Ammon's horn (tissue), 1 donor: ENCODE data around the gene EXOC2.
"Not testable (repeated sequence)": the region's sequence is repeated elsewhere in the genome, so short reads cannot be mapped to it uniquely, and the experiment has no call there.

Experiments
- DNase-seq: peaks from one replicate; pipeline ENCODE4 v3.0.0-alpha.2; 2016; ENCODE audit warnings: low spot score

EXOC2 gene

DNA sequence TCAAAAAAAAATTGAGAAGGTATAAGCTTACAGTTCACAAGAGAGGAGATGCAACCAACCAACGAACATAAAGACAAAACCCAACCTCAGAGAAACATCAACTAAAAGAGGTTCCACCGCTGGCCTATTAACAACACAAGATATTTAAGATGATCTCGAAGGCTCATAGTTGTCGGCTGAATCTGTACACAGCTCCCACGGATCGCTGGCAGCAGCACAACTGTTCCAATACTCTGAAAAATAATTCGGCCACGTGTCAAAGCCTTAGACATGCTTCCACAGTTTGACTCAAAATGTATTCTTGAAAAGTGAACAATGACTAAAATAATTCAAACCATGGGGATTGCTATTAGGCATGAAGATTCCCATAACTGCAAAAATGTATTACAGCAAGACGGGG lies 13.7 kb downstream of the EXOC2 start:
- DNase-seq = no peak

DNA sequence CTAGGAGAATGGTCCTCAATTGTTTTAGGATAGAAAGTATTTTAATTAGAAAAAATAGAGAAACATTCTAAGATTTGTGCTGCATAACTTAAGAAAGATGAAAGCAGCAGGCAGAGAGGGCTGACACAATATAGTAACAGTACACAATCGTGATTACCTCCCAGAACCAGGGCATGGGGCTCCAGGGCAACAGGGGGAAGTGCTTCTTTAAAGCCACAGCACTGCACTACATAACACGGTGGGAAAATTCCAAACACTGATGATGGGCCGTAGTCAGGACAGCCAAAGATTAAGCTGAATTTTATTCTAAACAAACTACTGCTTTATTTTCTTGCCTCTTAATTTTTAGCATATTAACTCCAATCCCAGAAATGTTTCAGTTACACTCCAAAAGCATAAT lies 14.4 kb downstream of the EXOC2 start:
- DNase-seq = no peak

DNA sequence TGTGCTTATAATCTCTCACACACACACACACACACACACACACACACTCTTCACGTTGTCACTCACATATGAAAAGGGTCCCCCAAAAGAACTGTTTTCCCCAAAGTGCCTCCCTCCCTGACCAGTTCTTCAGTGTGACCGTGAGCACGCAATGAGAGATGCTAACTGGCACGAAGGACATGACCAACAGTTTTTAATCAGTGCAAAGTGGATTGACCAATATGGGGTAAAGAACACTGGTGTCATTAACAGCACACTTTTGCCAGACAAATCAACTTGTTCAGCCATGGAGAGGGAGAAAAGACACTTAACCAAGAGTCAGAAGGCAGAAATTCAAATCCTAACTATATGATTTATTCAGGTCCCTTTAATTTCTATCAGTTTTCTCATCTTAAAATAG lies 15.0 kb downstream of the EXOC2 start:
- DNase-seq = no peak

DNA sequence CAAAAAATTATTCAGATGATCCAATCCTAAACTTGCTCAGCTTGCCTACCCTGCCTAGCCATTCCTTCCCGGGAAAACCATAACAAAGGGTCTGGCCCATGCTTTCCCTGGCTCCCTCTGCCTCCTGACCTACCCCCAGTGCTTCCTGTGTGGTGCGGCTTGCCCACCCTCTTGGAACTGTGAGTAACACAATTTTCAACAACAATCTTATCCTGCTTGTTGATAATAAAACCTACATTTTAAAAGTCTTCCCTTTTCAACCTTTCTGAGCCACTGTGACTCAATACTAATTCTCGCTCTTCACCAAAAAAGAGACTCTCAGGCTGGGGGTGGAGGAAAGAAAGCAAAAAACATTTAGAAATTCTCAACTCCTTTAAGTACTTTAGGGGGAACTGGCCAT lies 18.0 kb downstream of the EXOC2 start:
- DNase-seq = no peak

DNA sequence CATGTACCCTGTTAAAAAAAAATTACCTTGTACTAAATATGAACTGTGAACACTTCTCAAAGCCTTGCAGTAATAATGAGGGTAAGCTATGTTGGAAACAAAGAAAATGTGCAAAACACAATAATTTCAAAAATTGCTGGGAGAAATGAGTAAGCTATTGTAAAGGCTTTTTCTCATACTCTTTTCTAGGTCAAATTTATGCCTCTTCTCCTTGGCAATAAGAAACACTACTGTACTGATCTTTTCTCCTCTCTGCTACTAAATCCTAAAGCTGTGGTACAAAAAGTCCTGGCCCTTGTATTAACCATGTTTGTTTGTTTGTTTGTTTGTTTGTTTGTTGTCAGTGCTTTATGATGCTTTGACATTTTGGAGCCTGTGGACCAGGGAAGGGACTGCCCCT lies 18.5 kb downstream of the EXOC2 start:
- DNase-seq = no peak

DNA sequence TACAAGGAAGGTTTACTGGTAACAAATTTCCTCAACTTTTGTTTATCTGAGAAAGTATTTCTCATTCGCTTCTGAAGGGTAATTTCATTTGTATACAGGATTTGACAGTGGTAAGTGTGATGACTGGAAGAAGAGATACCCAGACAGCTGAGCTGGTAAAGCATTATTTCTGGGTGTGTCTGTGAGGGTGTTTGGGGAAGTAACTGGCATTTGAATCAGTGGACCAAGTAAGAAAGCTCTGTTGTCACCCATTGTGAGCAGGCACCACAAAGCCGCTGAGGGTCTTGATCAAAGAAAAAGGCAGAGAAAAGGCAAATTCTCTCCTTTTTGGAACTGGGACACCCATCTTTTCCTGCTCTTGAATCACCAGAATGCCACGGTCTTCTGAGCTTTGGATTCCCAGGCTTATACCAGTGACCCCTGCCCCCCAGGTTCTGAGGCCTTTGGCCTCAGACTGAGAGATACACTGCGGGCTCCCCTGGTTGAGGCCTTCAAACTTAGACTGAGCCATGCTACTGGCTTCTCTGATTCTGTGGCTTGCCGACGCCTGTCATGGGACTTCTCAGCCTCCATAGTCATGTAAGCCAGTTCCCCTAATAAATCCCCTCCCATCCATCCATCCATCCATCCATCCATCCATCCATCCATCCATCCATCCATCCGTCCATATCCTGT lies 25.5 kb downstream of the EXOC2 start:
- no peak for DNase-seq

DNA sequence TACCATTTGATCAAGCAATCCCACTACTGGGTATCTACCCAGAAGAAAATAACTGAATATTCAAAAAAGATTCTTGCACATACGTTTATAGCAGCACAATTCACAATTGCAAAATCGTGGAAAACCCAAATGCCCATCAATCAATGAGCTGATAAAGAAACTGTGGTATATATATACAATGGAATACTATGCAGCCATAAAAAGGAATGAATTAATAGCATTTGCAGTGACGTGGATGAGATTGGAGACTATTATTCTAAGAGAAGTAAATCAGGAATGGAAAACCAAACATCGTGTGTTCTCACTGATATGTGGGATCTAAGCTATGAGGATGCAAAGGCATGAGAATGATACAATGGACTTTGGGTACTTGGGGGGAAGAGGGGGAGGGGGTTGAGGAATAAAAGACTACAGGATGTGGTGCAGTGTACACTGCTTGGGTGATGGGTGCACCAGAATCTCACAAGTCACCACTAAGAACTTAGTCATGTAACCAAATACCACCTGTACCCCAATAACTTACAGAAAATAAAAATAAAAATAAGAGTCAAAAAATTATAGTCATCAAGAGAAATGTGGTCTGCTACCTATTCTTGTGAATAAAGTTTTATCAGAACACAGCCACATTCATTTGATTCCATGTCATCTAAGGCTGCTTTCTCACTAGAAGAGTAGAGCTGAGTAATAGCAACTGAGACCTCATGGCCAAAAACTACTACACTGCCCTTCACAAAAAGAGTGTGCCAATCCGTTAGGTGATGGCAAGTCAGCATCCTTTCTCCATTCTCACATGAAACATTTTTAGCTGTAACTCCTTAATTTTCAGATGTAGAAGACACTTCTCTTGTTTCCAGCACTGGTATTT lies 27.3 kb downstream of the EXOC2 start:
- DNase-seq = no peak

DNA sequence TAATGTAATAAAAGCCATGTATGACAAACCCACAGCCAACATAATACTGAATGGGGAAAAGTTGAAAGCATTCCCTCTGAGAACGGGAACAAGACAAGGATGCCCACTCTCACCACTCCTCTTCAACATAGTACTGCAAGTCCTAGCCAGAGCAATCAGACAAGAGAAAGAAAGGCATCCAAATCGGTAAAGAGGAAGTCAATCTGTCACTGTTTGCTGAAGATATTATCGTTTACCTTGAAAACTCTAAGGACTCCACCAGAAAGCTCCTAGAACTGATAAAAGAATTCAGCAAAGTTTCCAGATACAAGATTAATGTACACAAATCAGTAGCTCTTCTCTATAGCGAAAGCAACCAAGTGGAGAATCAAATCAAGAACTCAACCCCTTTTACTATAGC lies 29.2 kb downstream of the EXOC2 start:
- DNase-seq = not testable (repeated sequence)

DNA sequence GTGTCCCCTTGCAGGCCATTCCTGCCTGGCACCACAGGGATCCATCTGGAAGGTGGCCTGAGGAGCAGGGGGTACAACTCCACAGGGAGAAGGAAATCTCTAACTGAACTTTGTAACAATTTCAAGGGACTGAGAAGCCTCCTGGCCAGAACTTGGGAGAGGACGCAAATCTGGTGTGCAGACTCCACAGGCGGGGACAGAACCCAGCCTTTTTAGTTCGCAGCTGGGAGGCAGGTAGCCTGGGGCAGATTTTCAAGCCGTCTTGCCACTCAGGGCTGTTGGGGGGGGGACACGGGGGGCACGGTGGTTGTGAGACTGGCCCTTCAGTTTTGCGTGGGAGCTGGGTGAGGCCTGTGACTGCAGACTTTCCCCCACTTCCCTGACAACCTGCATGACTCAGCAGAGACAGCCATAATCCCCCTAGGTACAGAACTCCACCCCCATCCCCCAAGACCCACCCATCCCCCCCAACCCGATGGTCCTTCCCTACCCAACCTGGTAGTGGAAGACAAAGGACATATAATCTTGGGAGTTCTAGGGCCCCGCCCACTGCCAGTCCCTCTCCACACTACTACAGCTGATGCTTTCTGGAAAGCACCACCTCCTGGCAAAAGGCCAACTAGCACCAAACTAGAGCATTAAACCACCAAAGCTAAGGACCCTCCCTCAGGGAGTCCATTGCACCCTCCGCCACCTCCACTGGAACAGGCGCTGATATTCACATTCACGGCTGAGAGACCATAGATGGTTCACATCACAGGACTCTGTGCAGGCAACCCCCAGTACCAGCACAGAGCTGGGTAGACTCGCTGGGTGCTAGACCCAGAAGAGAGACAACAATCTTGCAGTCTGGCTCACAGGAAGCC lies 33.0 kb downstream of the EXOC2 start:
- DNase-seq = no peak

DNA sequence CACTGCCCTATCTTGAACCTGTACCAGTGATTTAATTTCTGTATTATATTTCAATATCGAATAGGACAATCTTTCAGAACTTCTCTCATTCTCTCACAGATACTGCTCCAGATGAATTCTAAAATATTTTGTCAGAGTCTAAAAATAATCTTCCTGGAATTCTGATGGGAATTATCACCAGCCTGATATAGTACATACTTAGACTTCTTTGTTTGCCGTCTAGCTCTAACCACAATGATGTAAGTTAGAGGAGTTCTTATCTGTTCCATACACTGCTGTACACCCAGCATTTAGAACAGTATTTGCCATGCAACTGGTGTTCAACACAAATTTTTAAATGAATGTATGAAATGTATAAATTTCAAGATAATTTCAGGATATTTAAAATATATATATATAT lies 34.7 kb downstream of the EXOC2 start:
- no peak for DNase-seq

DNA sequence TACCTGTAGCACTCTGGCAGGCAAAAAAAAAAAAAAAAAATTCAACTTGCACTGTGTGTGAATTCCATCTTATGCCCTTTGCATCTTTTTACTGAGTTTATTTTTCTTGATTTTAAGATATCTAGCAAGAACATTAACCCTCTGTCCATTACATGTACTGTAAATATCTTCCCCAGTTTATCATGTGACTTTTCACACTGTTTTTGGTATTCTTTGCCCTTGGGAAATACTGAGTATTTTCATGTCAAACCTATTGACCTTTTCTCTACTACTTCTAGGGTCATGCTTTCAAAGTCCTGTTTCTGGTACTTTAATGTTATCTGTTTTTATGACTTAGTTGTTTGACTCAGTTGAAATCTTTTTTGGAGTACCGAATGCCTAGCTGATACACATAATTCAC lies 35.2 kb downstream of the EXOC2 start:
- no peak for DNase-seq

DNA sequence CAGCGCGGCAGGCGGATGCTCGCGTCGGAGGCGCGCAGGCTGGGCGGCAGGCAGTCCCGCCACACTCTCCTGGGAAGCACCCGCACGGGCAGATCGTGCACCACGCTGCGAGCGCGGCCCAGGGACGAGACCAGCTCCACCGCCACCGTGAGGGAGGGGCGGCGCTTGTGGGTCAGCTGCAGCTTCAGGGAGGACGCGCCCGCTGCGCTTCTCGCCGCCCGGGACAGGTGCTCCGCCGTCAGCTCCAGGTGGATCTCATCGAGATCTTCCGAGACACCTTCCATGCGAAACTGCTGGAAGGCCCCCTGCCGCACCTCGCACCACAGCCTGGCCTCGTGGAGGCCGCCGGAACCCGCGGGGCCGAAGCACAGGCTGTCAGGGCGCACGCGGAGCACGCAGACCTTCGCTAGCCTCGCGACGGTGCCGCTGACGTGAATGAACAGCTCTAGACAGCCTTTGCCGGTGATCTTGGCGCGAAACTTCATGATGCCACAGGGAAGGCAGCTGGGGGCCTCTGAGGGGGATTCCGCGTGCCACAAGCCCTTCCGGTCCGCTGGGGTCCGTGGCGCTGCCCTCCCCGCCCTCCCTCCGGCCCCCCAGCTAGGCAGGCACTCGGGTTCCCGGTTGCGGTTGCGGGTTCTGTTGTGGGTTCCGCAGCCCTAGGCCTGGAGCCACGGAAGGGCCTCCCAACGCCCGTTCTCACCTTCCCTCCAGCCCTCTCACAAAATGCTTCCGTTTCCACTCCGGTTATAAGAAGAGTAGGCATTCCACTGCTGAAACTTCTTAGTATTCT lies 36.3 kb downstream of the EXOC2 start, which contains the start of gene HUS1B:
TSS of gene HUS1B (minus strand) at position 641 of the 793 bp plus-strand sequence. CDS start at position 485, 156 bp downstream.
- no peak for DNase-seq

DNA sequence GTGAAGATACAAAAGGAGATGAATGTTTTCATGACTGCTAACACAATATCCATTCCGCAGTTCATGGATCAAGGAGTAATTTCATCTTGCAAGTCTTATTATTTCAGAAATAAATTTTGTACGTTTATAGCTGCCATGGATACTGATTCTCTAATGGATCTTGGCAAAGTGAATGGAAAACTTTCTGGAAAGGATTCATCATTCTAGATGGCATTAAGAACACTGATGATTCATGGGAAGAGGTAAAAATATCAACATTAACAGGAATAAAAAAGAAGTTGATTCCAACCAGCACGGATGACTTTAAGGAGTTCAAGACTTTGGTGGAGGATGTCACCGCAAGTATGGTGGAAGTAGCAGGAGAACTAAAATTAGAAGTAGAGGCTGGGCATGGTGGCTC lies 38.8 kb downstream of the EXOC2 start:
- no peak for DNase-seq

DNA sequence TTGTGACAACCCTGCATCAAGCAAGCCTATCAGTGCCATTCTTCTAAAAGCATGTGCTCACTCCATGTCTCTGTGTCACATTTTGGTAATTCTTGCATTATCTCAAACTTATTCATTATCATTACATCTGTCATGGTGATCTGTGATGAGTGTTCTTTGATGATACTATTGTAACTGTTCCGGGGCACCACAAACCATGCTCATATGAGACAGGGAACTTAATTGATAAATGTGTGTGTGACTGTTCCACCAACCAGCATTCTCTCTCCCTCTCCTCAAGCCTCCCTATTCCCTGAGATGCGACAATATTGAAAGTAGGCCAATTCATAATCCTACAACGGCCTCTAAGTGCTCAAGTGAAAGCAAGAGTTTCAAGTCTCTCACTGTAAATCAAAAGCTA lies 40.1 kb downstream of the EXOC2 start:
- no peak for DNase-seq

DNA sequence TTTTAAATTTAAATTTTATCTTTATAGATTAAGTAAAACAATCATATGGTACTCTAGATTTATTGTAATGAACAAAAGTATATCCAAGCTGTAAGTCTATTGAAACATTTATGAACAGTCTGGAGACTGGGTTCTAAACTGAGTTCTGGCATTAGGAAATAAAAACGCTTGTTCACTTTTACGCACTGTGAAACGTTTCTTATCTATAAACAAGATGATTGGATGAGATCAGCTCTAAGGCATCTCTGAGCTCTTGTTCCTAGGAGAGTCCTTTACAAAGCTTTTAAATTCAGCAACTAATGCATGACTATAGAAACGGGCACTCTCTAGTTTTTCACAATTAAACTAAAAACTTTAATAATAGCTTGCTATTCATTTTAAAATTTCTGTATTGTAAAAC lies 42.8 kb downstream of the EXOC2 start:
- no peak for DNase-seq

DNA sequence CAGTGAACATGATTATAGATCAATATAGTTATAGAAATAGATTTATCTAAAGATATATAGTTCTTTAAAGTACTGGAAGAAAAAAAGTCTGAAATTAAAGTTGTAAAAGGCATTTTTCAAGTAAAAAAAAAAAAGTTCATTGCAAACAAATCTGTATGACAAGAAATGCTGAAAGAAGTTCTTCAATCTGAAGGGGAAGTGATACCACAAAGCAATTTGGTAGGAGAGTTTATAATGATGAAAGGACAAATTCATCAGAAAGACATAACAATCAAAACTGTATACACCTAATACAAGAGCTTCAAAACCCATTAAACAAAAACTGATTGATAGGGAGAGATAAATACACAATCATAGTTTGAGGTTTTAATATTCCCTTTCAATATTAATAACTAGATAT lies 50.1 kb downstream of the EXOC2 start:
- no peak for DNase-seq

DNA sequence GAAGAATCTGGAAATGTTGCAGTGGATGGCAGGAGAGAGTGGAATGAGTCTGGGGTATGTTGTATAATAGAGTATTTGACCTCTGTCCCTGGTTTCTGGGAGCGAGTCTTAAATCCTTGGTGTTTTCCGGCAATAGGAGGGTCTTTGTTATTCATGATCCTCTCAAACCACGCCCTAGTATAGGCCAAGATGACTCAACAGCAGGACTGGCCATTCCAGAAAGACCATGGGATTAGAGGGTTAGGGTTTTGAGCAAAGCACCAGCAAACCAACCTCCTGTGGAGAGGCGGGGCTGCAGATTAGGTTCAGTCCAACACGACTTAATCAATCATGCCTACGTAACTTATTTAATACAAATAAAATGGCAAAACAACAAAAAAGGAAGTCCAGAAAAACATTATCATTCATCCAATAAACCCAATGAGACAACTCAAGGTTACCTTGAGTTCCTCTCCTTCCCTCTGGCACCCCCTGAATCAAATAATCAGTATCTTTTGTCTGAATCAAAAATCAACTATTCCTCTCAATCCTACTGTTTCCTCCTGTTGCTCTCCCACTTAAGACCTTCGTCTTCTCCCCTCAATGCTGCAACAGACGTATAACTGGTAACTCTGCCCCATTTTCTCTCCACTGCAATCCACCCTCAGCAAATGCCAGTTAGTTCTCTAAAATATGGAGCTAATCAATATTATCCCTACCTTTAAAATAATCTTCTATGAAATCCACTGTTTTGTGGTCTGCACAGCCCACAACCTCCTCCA lies 51.5 kb downstream of the EXOC2 start:
- DNase-seq = no peak

DNA sequence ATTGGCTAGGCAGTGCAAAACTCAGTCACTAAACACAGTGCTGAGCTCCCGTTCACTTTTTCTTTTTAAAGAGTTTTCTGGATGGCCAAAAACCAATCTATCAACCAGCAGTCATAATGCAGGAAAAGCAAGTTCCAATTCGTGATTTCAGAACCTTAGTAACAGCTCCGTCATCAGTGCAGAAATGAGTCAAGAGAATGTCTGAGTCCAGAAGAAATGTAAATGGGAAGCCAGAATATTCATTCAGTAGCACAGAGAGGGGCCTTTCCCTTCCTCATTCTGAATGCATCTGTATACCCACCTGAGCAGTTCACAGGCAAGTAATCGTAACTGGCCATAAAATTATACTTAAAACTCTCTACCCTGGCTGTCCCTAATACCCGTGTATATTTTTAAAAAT lies 56.5 kb downstream of the EXOC2 start:
- no peak for DNase-seq

DNA sequence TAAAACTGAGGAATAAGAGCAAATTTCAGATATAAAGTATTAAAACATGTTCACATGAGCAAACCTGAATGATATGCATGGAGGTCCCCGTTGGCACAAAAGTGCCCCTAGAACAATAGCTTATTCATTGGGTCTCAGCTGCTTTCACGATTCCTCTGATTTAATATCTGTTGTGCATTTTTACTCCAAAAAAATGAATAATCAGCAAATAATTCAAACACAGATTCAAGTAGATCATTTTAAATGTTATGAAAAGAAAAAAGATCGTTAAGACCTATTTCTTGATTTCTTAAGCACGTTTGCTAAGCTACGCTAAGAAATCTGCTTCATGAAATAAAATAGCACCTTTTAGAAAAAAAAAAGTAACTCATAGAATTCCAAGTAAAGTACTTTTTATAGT lies 57.7 kb downstream of the EXOC2 start:
- DNase-seq = no peak

DNA sequence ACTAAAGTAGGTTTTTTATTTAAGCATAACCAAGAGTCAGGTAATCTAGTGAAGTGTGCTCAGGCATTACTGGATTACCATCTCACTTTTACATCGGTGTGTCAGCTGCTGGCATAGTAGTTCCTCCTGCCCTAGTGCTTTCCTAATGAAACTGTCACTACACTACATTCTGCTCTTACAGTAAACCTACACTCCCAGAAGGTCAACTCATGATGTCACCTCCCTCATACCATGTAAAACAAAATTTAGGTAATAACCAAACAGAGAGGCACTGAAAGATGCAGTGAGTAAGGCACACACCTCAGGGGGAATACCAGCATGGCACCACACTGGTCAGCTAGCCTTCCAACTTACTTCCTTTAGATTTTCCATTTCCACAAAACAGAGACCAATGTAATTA lies 59.3 kb downstream of the EXOC2 start:
- no peak for DNase-seq

DNA sequence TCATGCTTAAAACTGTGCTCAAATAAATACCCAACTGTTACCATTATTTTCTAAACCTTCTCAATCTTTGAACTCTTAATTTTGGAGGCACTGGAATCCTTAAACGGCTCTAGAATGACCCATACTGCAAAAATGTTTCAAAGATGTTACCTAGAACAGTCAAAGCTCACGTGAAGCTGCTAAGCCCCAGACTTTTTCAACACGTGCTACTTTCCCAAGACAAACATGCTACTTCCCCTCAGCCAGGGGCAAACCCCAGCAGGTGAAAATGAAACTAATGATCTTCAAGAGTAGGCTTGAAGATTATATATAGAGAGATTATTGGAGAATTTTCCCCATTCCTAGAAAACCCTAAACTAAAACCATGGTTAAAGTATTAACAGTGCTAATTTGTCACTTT lies 64.2 kb downstream of the EXOC2 start:
- DNase-seq = no peak
